ENCODE measurements around the gene IL17RA. TPM values are rescaled to one million over a fixed set of nuclear protein-coding genes. Genes with fewer than 3 reads are reported as not detected.

Gene IL17RA
- total and polyA plus RNA-seq, 2 of the 4 experiments (the other 2 are of a cell fraction): 5.2 to 15.3 TPM

- Histone ChIP-seq H3K4me2 (ENCODE audit: low read depth, low read length) (no peak overlapping the region), H2AFZ (replicated peaks; ENCODE audit: low read length, poor library complexity) (no peak overlapping the region), H3K4me1 (ENCODE audit: control insufficient read depth, insufficient read depth, low read length) (no peaks in the 10 kb centered on the region), H2AK5ac (ENCODE audit: low read depth, low read length) (no peak overlapping the region), H2BK15ac (ENCODE audit: low read depth, low read length) (no peak overlapping the region), H3K36me3 (ENCODE audit: control insufficient read depth, insufficient read depth, low read length) (no peaks in the 10 kb centered on the region), H4K8ac (ENCODE audit: low read depth in 2 of 2, low read length in 2 of 2) (no peak overlapping the region), H4K20me1 (ENCODE audit: insufficient read depth, low read length) (no peaks in the 10 kb centered on the region), H3K56ac (ENCODE audit: extremely low read depth, insufficient read depth, low read length) (no peak overlapping the region), H3K9me1 (ENCODE audit: insufficient read depth, low read length) (no peaks in the 10 kb centered on the region), H3K4me3 (ENCODE audit: insufficient read depth, low read depth, low read length) (no peak overlapping the region), H3K14ac (replicated peaks; ENCODE audit: low read depth, low read length) (no peak overlapping the region), H3K4ac (ENCODE audit: low read depth, low read length) (no peak overlapping the region), H2BK20ac (ENCODE audit: low read depth, low read length) (no peak overlapping the region), H3K18ac (ENCODE audit: low read depth, low read length) (no peak overlapping the region), H2BK5ac (ENCODE audit: low read depth, low read length, poor library complexity, severe bottlenecking) (no peak overlapping the region), H3K27ac (ENCODE audit: insufficient read depth, low read length) (no peak overlapping the region), H3K27me3 (ENCODE audit: control insufficient read depth, insufficient read depth, low read length) (peaks cover 22% of the 10 kb centered on the region; the same call in 1 of the 2 replicates), H4K5ac (ENCODE audit: low read depth, low read length) (no peak overlapping the region), H3K23ac (ENCODE audit: low read depth, low read length) (no peak overlapping the region), H2AK9ac (replicated peaks; ENCODE audit: low read depth, low read length, poor library complexity) (no peak overlapping the region), H3K79me1 (ENCODE audit: low read depth in 1 of 2, low read length in 2 of 2) (no peaks in the 10 kb centered on the region), H3K9ac (ENCODE audit: low read depth, low read length) (no peak overlapping the region), H3K9me3 (ENCODE audit: control insufficient read depth, insufficient read depth, low read length) (no peaks in the 10 kb centered on the region), H4K91ac (ENCODE audit: insufficient read depth, low read depth, low read length) (no peak overlapping the region), H2BK120ac (ENCODE audit: low read depth, low read length) (no peak overlapping the region)
- BruUV-seq (replicated peaks): no TSS peak
- ChIA-PET CTCF (interaction anchor here (1.3 kb wide), 1 partner anchor 55 kb away, joined by 3 read pairs; no protein-coding TSS in a partner anchor), POLR2A (ENCODE audit: unreplicated experiment) (interaction anchor here (0.6 kb wide), 1 partner anchor 707 kb away, joined by 3 read pairs; no protein-coding TSS in a partner anchor)
- DNase-seq: no peak
- intact Hi-C loops (cut with micrococcal nuclease) (no loop called here), dilution Hi-C loops (cut with HindIII; ENCODE audit: low sequenced_read_pairs, unreplicated experiment) (no loop called here), in situ Hi-C loops (cut with MboI; ENCODE audit: low sequenced_read_pairs) (no loop called here)
- no peak for ATAC-seq (ENCODE audit: low read depth)
- 41% methylated on average over 5 of the region's 6 CpGs; no CpG with 5 or more reads in 1 of the 2 experiments for WGBS, 2 experiments (ENCODE audit: extremely low coverage in 2 of 2, insufficient read length in 1 of 2)
- no peak for TF ChIP-seq BHLHE40 (IDR thresholded peaks at IDR 0.05; ENCODE audit: low read depth, low read length)
- no peak for TF ChIP-seq NFE2L2 (IDR thresholded peaks at IDR 0.05; ENCODE audit: low read depth, low read length)
- TF ChIP-seq MAZ (IDR thresholded peaks at IDR 0.05; ENCODE audit: borderline replicate concordance, low read depth, low read length): no peak
- TF ChIP-seq CHD1 (IDR thresholded peaks at IDR 0.05; ENCODE audit: low read depth, low read length): no peak
- TF ChIP-seq, protein P1, sequence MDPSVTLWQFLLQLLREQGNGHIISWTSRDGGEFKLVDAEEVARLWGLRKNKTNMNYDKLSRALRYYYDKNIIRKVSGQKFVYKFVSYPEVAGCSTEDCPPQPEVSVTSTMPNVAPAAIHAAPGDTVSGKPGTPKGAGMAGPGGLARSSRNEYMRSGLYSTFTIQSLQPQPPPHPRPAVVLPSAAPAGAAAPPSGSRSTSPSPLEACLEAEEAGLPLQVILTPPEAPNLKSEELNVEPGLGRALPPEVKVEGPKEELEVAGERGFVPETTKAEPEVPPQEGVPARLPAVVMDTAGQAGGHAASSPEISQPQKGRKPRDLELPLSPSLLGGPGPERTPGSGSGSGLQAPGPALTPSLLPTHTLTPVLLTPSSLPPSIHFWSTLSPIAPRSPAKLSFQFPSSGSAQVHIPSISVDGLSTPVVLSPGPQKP (IDR thresholded peaks at IDR 0.05; ENCODE audit: borderline replicate concordance, low read depth, low read length): no peak
- TF ChIP-seq RCOR1 (IDR thresholded peaks at IDR 0.05; ENCODE audit: insufficient replicate concordance, low read length): no peak
- no peak for TF ChIP-seq CEBPB (IDR thresholded peaks at IDR 0.05; ENCODE audit: low read depth, low read length)
- no peak for TF ChIP-seq POLR2A (IDR thresholded peaks at IDR 0.05; ENCODE audit: low read depth, low read length)
- TF ChIP-seq MAFK (IDR thresholded peaks at IDR 0.05; ENCODE audit: low read depth, low read length): no peak
- TF ChIP-seq SMC3 (IDR thresholded peaks at IDR 0.05; ENCODE audit: low read depth, low read length): no peak
- TF ChIP-seq FOS (IDR thresholded peaks at IDR 0.05; ENCODE audit: low read depth, low read length): no peak
- no peak for TF ChIP-seq RAD21 (IDR thresholded peaks at IDR 0.05; ENCODE audit: low read length)
- no peak for TF ChIP-seq RFX5 (IDR thresholded peaks at IDR 0.05; ENCODE audit: low read depth, low read length)
- TF ChIP-seq, protein P2, sequence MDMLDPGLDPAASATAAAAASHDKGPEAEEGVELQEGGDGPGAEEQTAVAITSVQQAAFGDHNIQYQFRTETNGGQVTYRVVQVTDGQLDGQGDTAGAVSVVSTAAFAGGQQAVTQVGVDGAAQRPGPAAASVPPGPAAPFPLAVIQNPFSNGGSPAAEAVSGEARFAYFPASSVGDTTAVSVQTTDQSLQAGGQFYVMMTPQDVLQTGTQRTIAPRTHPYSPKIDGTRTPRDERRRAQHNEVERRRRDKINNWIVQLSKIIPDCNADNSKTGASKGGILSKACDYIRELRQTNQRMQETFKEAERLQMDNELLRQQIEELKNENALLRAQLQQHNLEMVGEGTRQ (IDR thresholded peaks at IDR 0.05; ENCODE audit: low read depth, low read length): no peak
- no peak for TF ChIP-seq MXI1 (IDR thresholded peaks at IDR 0.05; ENCODE audit: borderline replicate concordance, low read depth, low read length)
Measured at GRCh38 chr22:17116572-17117330, 32.0 kb downstream of the IL17RA start.
